Fibroblast of skin of left biceps (primary cell): ENCODE results near the gene GRM2.

Source experiments
- DNase-seq, 2 experiments: peaks; one replicate each; pipeline ENCODE4 v3.0.0-alpha.2; 2013; ENCODE audit warnings: low read depth in 2 of 2

The GRM2 gene

GRCh38 chr3:51705276-51706020 is 1.4 kb upstream of the GRM2 start:
- DNase-seq = no peak

GRCh38 chr3:51706021-51706485 is 815 bp upstream of the GRM2 start:
- no peak for DNase-seq

- no peak for DNase-seq
Measured at GRCh38 chr3:51708216-51708845, 1.5 kb downstream of the GRM2 start.

- DNase-seq = no peak
Measured at GRCh38 chr3:51709004-51709420, 2.1 kb downstream of the GRM2 start.

- no peak for DNase-seq
Measured at GRCh38 chr3:51709675-51710074, 2.8 kb downstream of the GRM2 start.

GRCh38 chr3:51710631-51711351 is 3.9 kb downstream of the GRM2 start:
- DNase-seq = no peak

- no peak for DNase-seq
Measured at GRCh38 chr3:51711352-51712037, 4.6 kb downstream of the GRM2 start.

- no peak for DNase-seq
Measured at GRCh38 chr3:51712038-51712420, 5.2 kb downstream of the GRM2 start.

GRCh38 chr3:51712511-51712931 is 5.7 kb downstream of the GRM2 start:
- no peak for DNase-seq

- DNase-seq = no peak
Measured at GRCh38 chr3:51712963-51713362, 6.1 kb downstream of the GRM2 start.

- no peak for DNase-seq
Measured at GRCh38 chr3:51715231-51715976, 8.5 kb downstream of the GRM2 start.

- DNase-seq = no peak
Measured at GRCh38 chr3:51715977-51716294, 9.1 kb downstream of the GRM2 start.

GRCh38 chr3:51716805-51717204 is 9.9 kb downstream of the GRM2 start:
- no peak for DNase-seq

- no peak for DNase-seq
Measured at GRCh38 chr3:51717446-51717845, 10.6 kb downstream of the GRM2 start.

- no peak for DNase-seq
Measured at GRCh38 chr3:51717947-51718346, 11.1 kb downstream of the GRM2 start.

GRCh38 chr3:51718547-51719409 is 11.9 kb downstream of the GRM2 start:
- DNase-seq = no peak

- no peak for DNase-seq
Measured at GRCh38 chr3:51719410-51720025, 12.7 kb downstream of the GRM2 start.

- DNase-seq = no peak
Measured at GRCh38 chr3:51720292-51721061, 13.6 kb downstream of the GRM2 start.

- no peak for DNase-seq
Measured at GRCh38 chr3:51721062-51721745, 14.3 kb downstream of the GRM2 start.
